ENCODE data around the gene DLX3. TPM values are rescaled to one million over a fixed set of nuclear protein-coding genes. Genes with fewer than 3 reads are reported as not detected.

Gene DLX3
- total and polyA plus RNA-seq, 2 donors (not counting 1 experiment from before 2014, with no cell fraction given), result not detected

GRCh38 chr17:50024808-50025207, 29.8 kb upstream of the DLX3 start:
- H3K4me1 ChIP-seq (ENCODE audit: control insufficient read depth, extremely low read depth, insufficient read depth, low read length), result peaks cover 20% of the 10 kb centered on the region
- no peak overlapping the region for H2AFZ ChIP-seq (ENCODE audit: low read length)
- no peak overlapping the region for H3K4me2 ChIP-seq (ENCODE audit: extremely low read depth, insufficient read depth, low read length)
- peaks cover 3% of the 10 kb centered on the region for H3K9me3 ChIP-seq (ENCODE audit: control insufficient read depth, insufficient read depth, low read depth, low read length)
- H3K79me2 ChIP-seq (ENCODE audit: control insufficient read depth, insufficient read depth, low read length), result no peaks in the 10 kb centered on the region
- H3K27me3 ChIP-seq (ENCODE audit: control insufficient read depth, insufficient read depth, low read length), result peaks cover 7% of the 10 kb centered on the region
- no peaks in the 10 kb centered on the region for H3K36me3 ChIP-seq (ENCODE audit: control insufficient read depth, insufficient read depth, low read length)
- H3K4me3 ChIP-seq (replicated peaks in 1 of 4; ENCODE audit: control extremely low read depth in 1 of 4, insufficient read depth in 1 of 4, low read depth in 3 of 4, low read length in 4 of 4), result no peak overlapping the region
- no peak overlapping the region for H3K27ac ChIP-seq (ENCODE audit: insufficient read depth, low read length)
- no peak overlapping the region for H3K9ac ChIP-seq (ENCODE audit: insufficient read depth, low read length)
- DNase-seq (ENCODE audit: low read depth in 2 of 2), result no peak
- TF ChIP-seq CTCF (conservative IDR thresholded peaks at IDR 0.05 in 1 of 2, IDR thresholded peaks at IDR 0.05 in 1 of 2; ENCODE audit: low read depth in 1 of 2, low read length in 2 of 2), result no peak
- TF ChIP-seq EZH2 (IDR thresholded peaks at IDR 0.05; ENCODE audit: low read length, missing control alignments), result no peak
- no peaks in the 10 kb centered on the region for H4K20me1 ChIP-seq (ENCODE audit: control insufficient read depth, extremely low read depth, insufficient read depth, low read length)

GRCh38 chr17:50023520-50023919, 28.5 kb upstream of the DLX3 start:
- no peaks in the 10 kb centered on the region for H4K20me1 ChIP-seq (ENCODE audit: control insufficient read depth, extremely low read depth, insufficient read depth, low read length)
- H3K36me3 ChIP-seq (ENCODE audit: control insufficient read depth, insufficient read depth, low read length), result no peaks in the 10 kb centered on the region
- H3K4me1 ChIP-seq (ENCODE audit: control insufficient read depth, extremely low read depth, insufficient read depth, low read length), result peaks cover 18% of the 10 kb centered on the region
- H3K27ac ChIP-seq (ENCODE audit: insufficient read depth, low read length), result no peak overlapping the region
- peaks cover 3% of the 10 kb centered on the region for H3K9me3 ChIP-seq (ENCODE audit: control insufficient read depth, insufficient read depth, low read depth, low read length)
- H3K4me3 ChIP-seq (replicated peaks in 1 of 4; ENCODE audit: control extremely low read depth in 1 of 4, insufficient read depth in 1 of 4, low read depth in 3 of 4, low read length in 4 of 4), result no peak overlapping the region
- H2AFZ ChIP-seq (ENCODE audit: low read length), result no peak overlapping the region
- DNase-seq (ENCODE audit: low read depth in 2 of 2), result no peak
- H3K4me2 ChIP-seq (ENCODE audit: extremely low read depth, insufficient read depth, low read length), result no peak overlapping the region
- H3K27me3 ChIP-seq (ENCODE audit: control insufficient read depth, insufficient read depth, low read length), result peaks cover 7% of the 10 kb centered on the region
- H3K9ac ChIP-seq (ENCODE audit: insufficient read depth, low read length), result no peak overlapping the region
- TF ChIP-seq CTCF (conservative IDR thresholded peaks at IDR 0.05 in 1 of 2, IDR thresholded peaks at IDR 0.05 in 1 of 2; ENCODE audit: low read depth in 1 of 2, low read length in 2 of 2), result no peak
- TF ChIP-seq EZH2 (IDR thresholded peaks at IDR 0.05; ENCODE audit: low read length, missing control alignments), result no peak
- no peaks in the 10 kb centered on the region for H3K79me2 ChIP-seq (ENCODE audit: control insufficient read depth, insufficient read depth, low read length)

- Histone ChIP-seq H3K36me3 (ENCODE audit: control insufficient read depth, insufficient read depth, low read length) (no peaks in the 10 kb centered on the region), H3K27me3 (ENCODE audit: control insufficient read depth, insufficient read depth, low read length) (peaks cover 7% of the 10 kb centered on the region), H3K4me1 (ENCODE audit: control insufficient read depth, extremely low read depth, insufficient read depth, low read length) (peaks cover 10% of the 10 kb centered on the region), H3K27ac (ENCODE audit: insufficient read depth, low read length) (no peak overlapping the region), H3K9me3 (ENCODE audit: control insufficient read depth, insufficient read depth, low read depth, low read length) (peaks cover 3% of the 10 kb centered on the region), H3K4me3 (replicated peaks in 1 of 4; ENCODE audit: control extremely low read depth in 1 of 4, insufficient read depth in 1 of 4, low read depth in 3 of 4, low read length in 4 of 4) (no peak overlapping the region), H3K9ac (ENCODE audit: insufficient read depth, low read length) (no peak overlapping the region), H3K79me2 (ENCODE audit: control insufficient read depth, insufficient read depth, low read length) (no peaks in the 10 kb centered on the region), H3K4me2 (ENCODE audit: extremely low read depth, insufficient read depth, low read length) (no peak overlapping the region), H4K20me1 (ENCODE audit: control insufficient read depth, extremely low read depth, insufficient read depth, low read length) (no peaks in the 10 kb centered on the region), H2AFZ (ENCODE audit: low read length) (no peak overlapping the region)
- TF ChIP-seq EZH2 (IDR thresholded peaks at IDR 0.05; ENCODE audit: low read length, missing control alignments), result no peak
- TF ChIP-seq CTCF (conservative IDR thresholded peaks at IDR 0.05 in 1 of 2, IDR thresholded peaks at IDR 0.05 in 1 of 2; ENCODE audit: low read depth in 1 of 2, low read length in 2 of 2), result no peak
- DNase-seq (ENCODE audit: low read depth in 2 of 2), result no peak
These were observed 27.6 kb upstream of the DLX3 start for GRCh38 chr17:50022463-50023130.

Data from fibroblast of lung (primary cell).